SW480 (cell line): Measurements from ENCODE around the gene OR4N2.
A peak's percentile ranks its signal among the peaks of the same experiment; 100 is the strongest.
"Not testable (repeated sequence)": the region's sequence is repeated elsewhere in the genome, so short reads cannot be mapped to it uniquely, and the experiment has no call there.

Experiments used
- DNase-seq: peaks from one replicate; pipeline ENCODE4 v3.0.0-alpha.2; 2016; ENCODE audit warnings: low spot score

Gene OR4N2

GRCh38 chr14:19834203-19834848 is 30.8 kb downstream of the OR4N2 start:
- DNase-seq = not testable (repeated sequence)

- DNase-seq = no peak
Measured at GRCh38 chr14:19838433-19838832, 34.9 kb downstream of the OR4N2 start.

GRCh38 chr14:19851365-19851764 is 47.8 kb downstream of the OR4N2 start:
- peak; percentile 9 for DNase-seq

- not testable (repeated sequence) for DNase-seq
Measured at GRCh38 chr14:19866061-19866669, 62.6 kb downstream of the OR4N2 start.

GRCh38 chr14:19873178-19873577 is 69.6 kb downstream of the OR4N2 start:
- peak; percentile 24 for DNase-seq

GRCh38 chr14:19874842-19875241 is 71.3 kb downstream of the OR4N2 start, which contains the start of gene OR4K2:
Gene OR4K2 (plus strand): TSS chr14:19875142. CDS start chr14:19876268, 1,126 bp downstream.
- no peak for DNase-seq

- peak; percentile 4 for DNase-seq
Measured at GRCh38 chr14:19878029-19878642, 74.6 kb downstream of the OR4N2 start.
